ENCODE results near the gene FSD1L. TPM values are rescaled to one million over a fixed set of nuclear protein-coding genes. Genes with fewer than 3 reads are reported as not detected.

Gene FSD1L
- total RNA-seq, 4 donors from 2014 or later: 8.5 to 19.6 (median 12.4) TPM

DNA sequence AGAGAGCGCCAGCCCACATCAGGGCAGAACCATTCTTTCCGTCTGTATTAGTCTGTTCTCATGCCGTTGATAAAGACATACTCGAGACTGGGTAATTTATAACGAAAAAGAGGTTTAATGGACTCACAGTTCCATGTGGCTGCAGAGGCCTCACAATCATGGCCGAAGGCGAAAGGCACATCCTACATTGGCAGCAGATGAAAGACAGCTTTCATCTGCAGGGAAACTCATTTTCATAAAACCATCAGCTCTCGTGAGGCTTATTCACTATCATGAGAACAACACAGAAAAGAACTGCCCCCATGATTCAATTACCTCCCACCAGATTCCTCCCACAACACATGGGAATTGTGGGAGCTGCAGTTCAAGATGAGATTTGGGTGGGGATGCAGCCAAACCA lies 4.7 kb upstream of the FSD1L start:
- in situ Hi-C loops (cut with MboI; ENCODE audit: low sequenced_read_pairs in 4 of 4): loop anchor here in 2 of 4 donors (25.0 kb wide), 2 partner anchors 244 to 269 kb away; partner anchors contain the start of gene TMEM38B (in 1 of the 2)
- Histone ChIP-seq H3K9me3 (no peaks in the 10 kb centered on the region), H3K27me3 (no peaks in the 10 kb centered on the region), H3K4me3 (no peak overlapping the region), H3K36me3 (no peaks in the 10 kb centered on the region), H3K4me1 (peaks cover 70 to 77% of the 10 kb centered on the region in 2 donors), H3K27ac (peak overlapping the region; percentile 93 to 96 (median 95))
- no peak for ATAC-seq
- no peak for DNase-seq
- TF ChIP-seq, protein P1, sequence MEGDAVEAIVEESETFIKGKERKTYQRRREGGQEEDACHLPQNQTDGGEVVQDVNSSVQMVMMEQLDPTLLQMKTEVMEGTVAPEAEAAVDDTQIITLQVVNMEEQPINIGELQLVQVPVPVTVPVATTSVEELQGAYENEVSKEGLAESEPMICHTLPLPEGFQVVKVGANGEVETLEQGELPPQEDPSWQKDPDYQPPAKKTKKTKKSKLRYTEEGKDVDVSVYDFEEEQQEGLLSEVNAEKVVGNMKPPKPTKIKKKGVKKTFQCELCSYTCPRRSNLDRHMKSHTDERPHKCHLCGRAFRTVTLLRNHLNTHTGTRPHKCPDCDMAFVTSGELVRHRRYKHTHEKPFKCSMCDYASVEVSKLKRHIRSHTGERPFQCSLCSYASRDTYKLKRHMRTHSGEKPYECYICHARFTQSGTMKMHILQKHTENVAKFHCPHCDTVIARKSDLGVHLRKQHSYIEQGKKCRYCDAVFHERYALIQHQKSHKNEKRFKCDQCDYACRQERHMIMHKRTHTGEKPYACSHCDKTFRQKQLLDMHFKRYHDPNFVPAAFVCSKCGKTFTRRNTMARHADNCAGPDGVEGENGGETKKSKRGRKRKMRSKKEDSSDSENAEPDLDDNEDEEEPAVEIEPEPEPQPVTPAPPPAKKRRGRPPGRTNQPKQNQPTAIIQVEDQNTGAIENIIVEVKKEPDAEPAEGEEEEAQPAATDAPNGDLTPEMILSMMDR (IDR thresholded peaks at IDR 0.05 in 4 of 5, conservative IDR thresholded peaks at IDR 0.05 in 1 of 5): no peak
- TF ChIP-seq POLR2A (IDR thresholded peaks at IDR 0.05): no peak
- intact Hi-C loops (cut with DNase I; ENCODE audit: low total_unique reads): loop anchor here (10.0 kb wide), 2 partner anchors 112 to 448 kb away; partner anchors contain the start of gene FKTN

DNA sequence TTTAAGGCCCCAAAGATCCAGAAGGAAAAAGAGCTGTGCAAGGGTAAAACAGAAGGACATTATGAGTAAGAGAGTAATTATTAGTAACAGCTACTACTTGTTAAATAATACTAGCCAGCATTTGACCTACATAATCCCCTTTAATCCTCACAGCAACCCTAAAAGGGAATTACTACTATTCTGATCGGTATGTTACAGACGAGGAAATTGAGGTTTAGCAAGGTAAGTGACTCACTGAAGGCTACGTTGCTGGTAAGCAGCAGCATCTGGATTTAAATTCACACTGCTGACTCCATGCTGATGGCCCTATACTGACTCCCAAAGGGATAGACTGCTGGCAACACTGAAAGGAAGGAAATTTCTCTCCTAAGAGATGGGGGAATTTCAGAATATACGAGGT lies 3.7 kb upstream of the FSD1L start:
- Histone ChIP-seq H3K9me3 (no peaks in the 10 kb centered on the region), H3K4me1 (peaks cover 66 to 75% of the 10 kb centered on the region in 2 donors), H3K27ac (peak overlapping the region; percentile 93 to 96 (median 95)), H3K4me3 (no peak overlapping the region), H3K27me3 (no peaks in the 10 kb centered on the region), H3K36me3 (no peaks in the 10 kb centered on the region)
- intact Hi-C loops (cut with DNase I; ENCODE audit: low total_unique reads) (loop anchor here (2.0 to 10.0 kb wide), 3 partner anchors 111 to 449 kb away; partner anchors contain the start of genes FKTN and TMEM38B), in situ Hi-C loops (cut with MboI; ENCODE audit: low sequenced_read_pairs in 4 of 4) (loop anchor here in 2 of 4 donors (25.0 kb wide), 2 partner anchors 243 to 268 kb away; partner anchors contain the start of gene TMEM38B (in 1 of the 2))
- DNase-seq (peak in 1 of 2 donors; percentile 32), ATAC-seq (peak; percentile 4 to 60)
- peak in 1 of 2 donors; percentile 24 for TF ChIP-seq POLR2A (IDR thresholded peaks at IDR 0.05)
- TF ChIP-seq, protein P1 (IDR thresholded peaks at IDR 0.05 in 4 of 5, conservative IDR thresholded peaks at IDR 0.05 in 1 of 5): no peak

DNA sequence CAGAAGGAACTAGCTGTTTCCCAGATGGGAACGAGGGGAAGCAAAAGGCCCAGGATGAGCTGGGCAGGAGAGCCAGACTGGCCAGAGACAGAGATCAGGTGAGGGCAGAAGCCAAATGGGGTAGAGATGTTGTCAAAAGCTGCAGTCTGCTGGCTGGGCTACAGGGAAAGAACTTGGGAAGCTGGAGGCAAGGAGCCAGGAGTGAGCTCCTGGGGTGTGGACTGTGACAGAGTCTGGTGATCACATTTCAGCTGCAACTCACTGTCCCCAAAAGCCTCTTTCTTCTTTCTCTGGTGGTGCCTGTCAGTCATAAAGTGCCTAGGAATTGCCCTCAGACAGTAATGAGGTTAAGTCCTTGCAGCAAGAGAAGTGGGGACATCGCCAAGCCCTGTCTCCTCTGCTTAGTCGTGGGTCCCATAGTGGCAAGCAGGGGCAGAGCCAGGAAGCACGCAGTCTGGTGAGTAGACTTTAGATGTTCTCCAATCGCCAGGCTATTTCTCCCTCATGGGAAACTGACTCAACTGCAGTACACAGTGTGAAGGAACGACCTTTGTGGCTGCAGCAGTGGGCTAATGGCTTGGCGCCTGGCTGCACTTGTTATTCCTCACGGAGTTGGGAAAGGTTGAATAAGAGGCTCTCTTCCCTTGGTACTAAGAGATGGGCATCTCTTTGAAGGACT lies 2.5 kb upstream of the FSD1L start:
- peak overlapping the region; percentile 93 to 96 (median 95) for H3K27ac ChIP-seq
- TF ChIP-seq POLR2A (IDR thresholded peaks at IDR 0.05): peak in 1 of 2 donors; percentile 51
- TF ChIP-seq, protein P1 (IDR thresholded peaks at IDR 0.05 in 4 of 5, conservative IDR thresholded peaks at IDR 0.05 in 1 of 5): no peak
- in situ Hi-C loops (cut with MboI; ENCODE audit: low sequenced_read_pairs in 4 of 4): loop anchor here in 2 of 4 donors (25.0 kb wide), 2 partner anchors 242 to 267 kb away; partner anchors contain the start of gene TMEM38B (in 1 of the 2)

DNA sequence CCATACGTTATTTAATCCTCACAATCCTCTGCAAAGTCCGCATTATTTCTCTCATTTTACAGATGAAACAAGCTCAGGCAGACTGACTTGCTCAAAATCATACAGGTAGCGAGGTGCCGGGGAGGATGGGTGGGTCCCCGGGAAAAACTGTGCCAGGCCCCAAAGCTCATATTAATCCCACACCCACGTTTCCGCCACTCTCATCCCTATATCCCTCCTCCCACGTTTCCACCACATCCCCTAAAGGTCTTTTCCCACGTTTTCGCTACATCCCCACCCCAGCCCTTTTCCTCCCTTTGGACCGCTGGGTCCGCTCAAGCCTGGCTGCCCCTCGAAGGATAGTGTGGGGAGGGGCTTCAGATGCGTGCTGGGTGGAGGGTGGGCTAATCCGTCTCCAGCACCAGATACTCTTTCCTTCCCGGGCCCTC lies 434 bp upstream of the FSD1L start:
- peak overlapping the region; percentile 70 to 94 (median 74) for H3K4me3 ChIP-seq
- DNase-seq (no peak), ATAC-seq (no peak)
- no peaks in the 10 kb centered on the region for H3K9me3 ChIP-seq
- peaks cover 51 to 61% of the 10 kb centered on the region in 2 donors for H3K4me1 ChIP-seq
- in situ Hi-C loops (cut with MboI; ENCODE audit: low sequenced_read_pairs in 4 of 4): loop anchor here in 2 of 4 donors (25.0 kb wide), 2 partner anchors 240 to 265 kb away; partner anchors contain the start of gene TMEM38B (in 1 of the 2)
- H3K27me3 ChIP-seq: no peaks in the 10 kb centered on the region
- intact Hi-C loops (cut with DNase I; ENCODE audit: low total_unique reads): loop anchor here (10.0 kb wide), 2 partner anchors 107 to 453 kb away; partner anchors contain the start of gene FKTN
- TF ChIP-seq, protein P1 (IDR thresholded peaks at IDR 0.05 in 4 of 5, conservative IDR thresholded peaks at IDR 0.05 in 1 of 5): peak in 1 of 5 experiments; percentile 5
- no peak for TF ChIP-seq POLR2A (IDR thresholded peaks at IDR 0.05)
- H3K27ac ChIP-seq: peak overlapping the region; percentile 93 to 96 (median 95)
- H3K36me3 ChIP-seq: no peaks in the 10 kb centered on the region

More for the DNA sequence above, 2.5 kb upstream of the FSD1L start:
- no peaks in the 10 kb centered on the region for H3K9me3 ChIP-seq
- H3K4me1 ChIP-seq: peaks cover 65 to 74% of the 10 kb centered on the region in 2 donors
- H3K27me3 ChIP-seq: no peaks in the 10 kb centered on the region
- no peaks in the 10 kb centered on the region for H3K36me3 ChIP-seq
- intact Hi-C loops (cut with DNase I; ENCODE audit: low total_unique reads): loop anchor here (2.0 to 10.0 kb wide), 3 partner anchors 109 to 451 kb away; partner anchors contain the start of genes FKTN and TMEM38B
- H3K4me3 ChIP-seq: peak overlapping the region in 2 of 4 donors; percentile 3 to 16
- peak; percentile 88 to 92 for DNase-seq
- ATAC-seq: peak; percentile 67 to 75
